HG03097 (cell line): ENCODE data around the gene ZNF506.
"Not testable (repeated sequence)": the region's sequence is repeated elsewhere in the genome, so short reads cannot be mapped to it uniquely, and the experiment has no call there.

Source experiments
- ATAC-seq: cut with Tn5 transposase; IDR thresholded peaks from one replicate; pipeline ENCODE4 v1.9.1; 2021; ENCODE audit not compliant: unreplicated experiment, low FRiP score

ZNF506 gene

GRCh38 chr19:19781791-19782190 is 39.8 kb downstream of the ZNF506 start:
- ATAC-seq: not testable (repeated sequence)

- no peak for ATAC-seq
These were observed 42.9 kb downstream of the ZNF506 start for GRCh38 chr19:19778666-19779065.

GRCh38 chr19:19777692-19778091 is 43.9 kb downstream of the ZNF506 start:
- ATAC-seq: no peak

GRCh38 chr19:19776206-19777008 is 45.1 kb downstream of the ZNF506 start:
- peak; percentile 98 for ATAC-seq

- ATAC-seq: no peak
These were observed 45.7 kb downstream of the ZNF506 start for GRCh38 chr19:19775891-19776205.

GRCh38 chr19:19774354-19775033 is 47.1 kb downstream of the ZNF506 start:
- no peak for ATAC-seq

GRCh38 chr19:19771963-19772362 is 49.6 kb downstream of the ZNF506 start:
- ATAC-seq: not testable (repeated sequence)

- ATAC-seq: not testable (repeated sequence)
These were observed 51.6 kb downstream of the ZNF506 start for GRCh38 chr19:19769971-19770370.

GRCh38 chr19:19758164-19758563 is 63.4 kb downstream of the ZNF506 start:
- ATAC-seq: no peak

- ATAC-seq: no peak
These were observed 68.7 kb downstream of the ZNF506 start for GRCh38 chr19:19752760-19753403.

- no peak for ATAC-seq
These were observed 69.7 kb downstream of the ZNF506 start for GRCh38 chr19:19751846-19752245.

GRCh38 chr19:19750842-19751790 is 70.4 kb downstream of the ZNF506 start:
- ATAC-seq: no peak

GRCh38 chr19:19749908-19750841 is 71.4 kb downstream of the ZNF506 start:
- ATAC-seq: no peak

- no peak for ATAC-seq
These were observed 72.2 kb downstream of the ZNF506 start for GRCh38 chr19:19749117-19749907.

- ATAC-seq: no peak
These were observed 73.2 kb downstream of the ZNF506 start for GRCh38 chr19:19748249-19748938.

- ATAC-seq: no peak
These were observed 74.0 kb downstream of the ZNF506 start for GRCh38 chr19:19747357-19748220.
